Stimulated activated CD8-positive, alpha-beta memory T cell treated with anti-CD3 and anti-CD28 coated beads, Interleukin-7, amount 100 ng/mL, for 24 hours (primary cell): ENCODE data around the gene ASXL2.
"Not testable (repeated sequence)": the region's sequence is repeated elsewhere in the genome, so short reads cannot be mapped to it uniquely, and the experiment has no call there.

Experiments
- DNase-seq: peaks from one replicate; pipeline ENCODE4 v3.0.0-alpha.2; 2020; ENCODE audit warnings: low read depth

The ASXL2 gene

DNA sequence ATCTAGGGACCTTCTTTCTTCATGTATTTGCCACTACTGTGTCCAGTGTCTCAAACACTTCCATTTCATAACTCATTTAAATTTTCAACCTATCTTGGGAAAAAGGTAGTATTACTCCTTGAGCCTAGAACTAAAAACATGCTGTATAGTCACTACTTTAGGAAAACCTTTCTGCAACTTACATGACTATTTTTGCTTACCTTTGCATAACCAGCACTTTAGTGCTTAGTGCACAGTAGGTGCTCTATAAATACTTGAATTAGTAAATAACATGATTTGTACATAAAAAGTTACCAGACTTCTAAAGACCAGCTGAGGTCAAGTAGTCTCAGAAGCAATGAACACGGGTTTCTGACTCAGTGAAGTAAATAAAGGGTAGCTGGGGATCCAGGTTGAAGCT is 142.5 kb downstream of the ASXL2 start:
- no peak for DNase-seq

DNA sequence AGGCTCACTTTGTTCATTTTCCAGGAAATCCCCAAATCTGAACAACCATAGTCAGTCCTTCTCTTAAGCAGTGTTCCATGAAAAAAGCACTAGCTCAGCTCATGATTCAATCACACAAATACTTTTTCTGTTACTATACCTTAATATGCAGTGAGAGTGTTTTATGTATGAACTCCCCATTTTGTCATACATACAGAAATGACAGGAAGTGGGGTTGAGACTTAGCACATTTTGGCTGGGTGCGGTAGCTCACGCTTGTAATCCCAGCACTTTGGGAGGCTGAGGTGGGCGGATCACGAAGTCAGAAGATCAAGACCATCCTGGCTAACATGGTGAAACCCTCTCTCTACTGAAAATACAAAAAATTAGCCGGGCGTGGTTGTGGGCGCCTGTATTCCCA is 149.7 kb downstream of the ASXL2 start:
- DNase-seq, result no peak

DNA sequence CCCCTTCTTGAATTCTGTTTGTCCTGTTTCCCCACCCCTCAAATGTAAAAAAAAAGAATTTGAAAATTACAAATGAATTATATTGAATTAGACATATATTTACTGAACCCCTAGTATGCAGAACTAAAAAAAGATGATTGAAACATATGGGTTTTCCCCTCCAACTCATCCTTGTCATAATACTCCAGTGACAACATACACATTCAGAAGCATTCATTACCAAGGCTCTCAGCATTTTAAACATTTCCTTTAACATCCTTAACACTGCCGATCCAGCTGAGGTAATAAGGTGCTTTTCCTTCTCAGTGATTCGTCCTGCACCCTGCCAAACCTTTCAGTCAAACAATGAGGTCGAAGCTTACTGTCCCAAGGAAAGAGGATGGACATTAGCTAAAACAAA is 151.8 kb downstream of the ASXL2 start:
- DNase-seq, result no peak

DNA sequence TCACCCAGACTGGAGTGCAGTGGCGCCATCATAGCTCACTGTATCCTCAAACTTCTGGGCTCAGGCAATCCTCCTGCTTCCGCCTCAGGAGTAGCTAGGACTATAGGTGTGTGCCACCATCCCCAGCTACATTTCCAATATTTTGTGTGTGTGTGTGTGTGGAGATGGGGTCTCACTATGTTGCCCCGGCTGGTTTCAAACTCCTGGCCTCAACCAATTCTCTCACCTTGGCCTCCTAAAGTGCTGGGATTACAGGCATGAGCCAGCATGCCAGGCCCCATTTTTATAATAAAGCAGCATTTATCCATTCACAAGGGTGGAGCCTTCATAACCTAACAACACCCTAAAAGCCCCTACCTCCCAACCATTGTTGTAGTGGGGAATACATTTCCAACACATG is 152.4 kb downstream of the ASXL2 start:
- no peak for DNase-seq

DNA sequence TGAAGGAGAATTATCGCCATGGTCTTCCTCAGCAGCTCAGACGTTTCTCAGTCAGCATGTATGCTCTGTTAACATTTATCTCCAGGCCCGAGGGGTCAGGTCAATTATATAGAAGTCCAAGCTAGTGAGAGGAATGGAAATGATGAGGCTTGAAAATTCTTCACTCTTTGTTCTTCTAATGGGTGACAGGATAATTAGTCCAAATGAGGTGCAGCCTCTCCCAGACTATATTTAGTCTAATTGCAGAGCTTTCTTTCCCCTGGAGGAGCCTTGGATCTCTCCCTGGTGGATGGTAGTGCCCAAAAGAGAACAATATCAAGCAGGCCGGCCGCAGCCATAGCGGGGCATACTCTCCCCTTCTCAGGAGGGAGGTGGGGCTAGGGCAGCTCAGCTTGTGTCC is 153.5 kb downstream of the ASXL2 start:
- DNase-seq, result no peak

DNA sequence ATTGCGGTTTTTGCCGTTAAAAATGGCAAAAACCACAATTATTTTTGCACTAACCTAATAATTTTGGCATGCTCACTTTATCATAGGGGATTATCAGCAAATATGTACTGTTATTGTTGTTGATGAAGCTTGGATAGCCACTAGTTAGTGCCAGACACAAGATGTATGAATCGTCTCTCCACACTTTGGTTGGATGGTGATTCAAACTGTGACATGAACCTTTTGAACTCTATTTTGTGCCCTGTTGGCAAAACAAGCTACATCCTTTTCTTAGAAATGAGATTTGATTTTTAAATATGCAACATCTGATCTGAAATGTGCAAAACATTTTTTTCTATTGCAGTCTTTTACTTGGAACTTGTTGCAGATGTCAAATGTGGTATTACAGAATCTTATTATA is 156.1 kb downstream of the ASXL2 start:
- no peak for DNase-seq

DNA sequence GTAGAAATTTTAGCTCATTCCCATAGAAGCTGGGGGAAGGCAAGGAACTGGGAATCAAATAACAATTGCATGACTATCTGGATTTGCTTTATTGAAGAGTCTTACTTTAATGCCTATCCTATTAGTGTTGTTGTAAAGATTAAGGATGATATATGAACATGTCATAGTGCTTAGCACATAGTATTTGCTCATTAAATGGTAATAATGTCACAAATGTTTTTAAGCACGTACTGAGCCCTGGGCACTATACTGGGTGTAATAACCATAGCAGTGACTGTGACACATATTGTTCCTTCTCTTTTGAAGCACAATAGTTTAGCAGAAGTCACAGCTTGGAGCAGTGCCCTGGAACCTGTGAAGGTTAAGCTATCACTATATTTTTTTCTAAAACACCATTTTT is 157.7 kb downstream of the ASXL2 start:
- no peak for DNase-seq

DNA sequence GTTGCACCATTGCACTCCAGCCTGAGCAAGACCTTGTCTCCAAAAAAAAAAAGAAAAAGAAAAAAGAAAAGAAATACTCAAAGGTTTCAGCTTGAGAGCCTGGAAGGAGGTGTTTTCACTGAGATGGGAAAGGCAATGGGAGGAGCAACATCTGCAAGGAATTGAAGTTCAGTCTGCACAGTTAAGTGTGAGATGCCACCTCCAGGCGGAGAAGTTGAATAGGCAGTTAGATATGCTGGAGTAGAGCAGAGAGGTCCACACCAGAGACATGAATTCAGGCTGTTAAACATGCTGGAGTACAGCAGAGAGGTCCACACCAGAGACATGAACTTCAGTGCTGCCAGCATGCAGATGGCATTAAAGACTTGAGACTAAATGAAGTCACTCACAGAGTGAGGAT is 163.5 kb downstream of the ASXL2 start:
- no peak for DNase-seq

DNA sequence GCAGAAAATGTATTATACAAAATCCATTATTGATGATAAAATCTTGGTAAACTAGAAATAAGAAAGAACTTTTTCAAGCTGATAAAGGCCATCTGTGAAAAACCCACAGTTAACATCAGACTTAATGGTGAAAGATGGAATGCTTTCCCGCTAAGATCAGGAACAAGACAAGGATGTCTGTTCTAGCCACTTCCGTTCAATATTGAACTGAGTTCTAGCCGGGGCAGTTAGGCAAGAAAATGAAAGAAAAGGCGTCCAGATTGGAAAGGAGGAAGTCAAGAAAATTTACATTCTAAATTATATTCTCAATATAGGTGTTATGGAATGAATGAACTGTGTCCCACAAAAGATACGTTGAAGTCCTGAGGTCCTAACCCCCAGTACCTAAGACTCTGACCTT is 165.8 kb downstream of the ASXL2 start:
- no peak for DNase-seq

DNA sequence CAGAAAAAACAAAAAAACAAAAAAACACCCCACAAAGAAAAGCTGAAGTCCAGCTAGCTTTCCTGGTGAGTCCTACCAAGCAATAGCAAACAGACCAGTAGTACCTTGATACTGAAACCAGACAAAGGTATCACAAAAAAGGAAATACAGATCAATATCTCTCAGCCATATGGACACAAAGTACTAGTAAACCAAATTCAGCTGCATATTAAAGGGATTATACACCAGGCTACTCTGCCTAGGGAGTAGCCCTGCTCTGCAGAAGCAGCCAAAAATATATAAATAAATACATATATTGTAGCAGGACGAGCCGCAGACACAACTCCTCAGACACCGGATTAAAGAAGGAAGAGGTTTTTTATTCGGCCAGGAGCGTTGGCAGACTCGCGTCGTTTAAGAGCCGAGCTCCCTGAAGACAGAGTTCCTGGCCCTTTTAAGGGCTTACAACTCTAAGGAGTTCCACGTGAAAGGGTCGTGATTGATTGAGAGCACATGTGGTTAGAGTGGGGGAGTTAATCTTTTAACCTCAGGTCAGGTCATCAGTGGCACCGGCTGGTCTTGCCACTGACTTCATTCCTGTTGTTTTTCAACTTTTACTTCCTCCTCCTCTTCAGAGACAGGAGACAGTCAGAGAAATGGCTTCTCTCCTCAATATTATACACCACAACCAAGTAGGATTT is 166.5 kb downstream of the ASXL2 start:
- DNase-seq, result no peak

DNA sequence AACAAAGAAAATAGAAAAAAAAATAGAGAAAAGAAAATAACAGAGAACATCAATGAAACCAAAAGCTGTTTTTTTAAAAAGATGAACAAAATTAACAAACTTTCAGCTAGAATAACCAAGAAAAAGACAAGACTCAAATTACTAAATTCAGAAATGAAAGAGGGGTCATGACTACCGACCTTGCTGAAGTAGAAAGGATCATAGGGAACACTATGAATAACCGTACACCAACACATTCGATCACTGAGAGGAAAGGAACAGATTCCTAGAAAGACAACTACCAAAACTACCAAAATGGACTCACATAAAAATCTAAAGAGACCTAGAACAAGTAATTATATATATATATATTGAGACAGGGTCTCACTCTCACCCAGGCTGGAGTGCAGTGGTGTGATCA is 167.5 kb downstream of the ASXL2 start:
- DNase-seq, result no peak

DNA sequence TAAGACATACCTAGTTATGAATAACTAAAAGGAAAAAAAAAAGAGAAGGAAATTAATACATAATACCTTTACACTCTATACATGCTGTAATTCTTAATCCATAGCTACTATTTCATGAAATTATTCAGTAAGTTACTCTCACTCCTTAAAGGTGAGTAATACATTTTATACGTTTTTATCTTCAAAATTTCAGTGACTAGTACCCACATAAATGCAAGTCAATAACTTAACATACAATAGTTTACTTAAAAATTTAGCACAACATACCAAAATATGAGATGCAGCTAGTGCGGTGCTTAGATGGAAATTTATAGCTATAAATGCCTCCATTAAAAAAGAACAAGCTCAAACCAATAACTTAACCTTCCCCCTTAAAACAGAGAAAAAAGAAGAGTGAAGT is 168.9 kb downstream of the ASXL2 start:
- DNase-seq, result no peak

DNA sequence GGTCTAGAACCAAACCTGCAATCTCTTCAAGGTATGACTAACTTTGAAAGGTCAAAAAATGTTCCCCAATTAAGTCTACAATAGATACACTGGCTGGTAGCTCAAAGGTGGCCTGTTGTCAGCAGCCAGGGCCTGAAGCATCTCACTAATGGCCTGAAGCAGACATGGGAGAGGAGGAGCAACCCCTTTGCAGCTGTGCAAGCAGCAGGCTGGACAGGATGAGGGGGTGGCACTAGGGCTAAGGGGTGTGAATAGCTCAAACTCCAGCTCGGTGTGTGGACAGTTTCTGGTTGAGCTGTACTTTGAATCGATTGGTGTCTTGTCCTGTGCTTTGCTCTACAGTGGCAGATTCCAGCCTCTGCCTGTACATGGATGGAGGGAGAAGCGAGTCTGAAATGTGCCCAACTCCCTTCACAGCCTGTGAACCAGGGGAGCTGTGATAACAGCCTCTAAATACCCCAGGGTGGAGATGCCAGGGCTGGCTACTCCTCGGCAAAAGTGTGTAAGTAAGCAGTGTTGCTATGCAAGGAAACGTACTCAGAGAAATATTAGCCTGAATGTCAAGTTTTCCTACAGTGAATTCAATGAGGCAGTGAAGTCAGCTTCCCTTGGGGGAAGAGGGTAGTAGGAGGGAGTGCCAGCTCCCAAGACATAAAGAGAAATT is 170.2 kb downstream of the ASXL2 start:
- no peak for DNase-seq

DNA sequence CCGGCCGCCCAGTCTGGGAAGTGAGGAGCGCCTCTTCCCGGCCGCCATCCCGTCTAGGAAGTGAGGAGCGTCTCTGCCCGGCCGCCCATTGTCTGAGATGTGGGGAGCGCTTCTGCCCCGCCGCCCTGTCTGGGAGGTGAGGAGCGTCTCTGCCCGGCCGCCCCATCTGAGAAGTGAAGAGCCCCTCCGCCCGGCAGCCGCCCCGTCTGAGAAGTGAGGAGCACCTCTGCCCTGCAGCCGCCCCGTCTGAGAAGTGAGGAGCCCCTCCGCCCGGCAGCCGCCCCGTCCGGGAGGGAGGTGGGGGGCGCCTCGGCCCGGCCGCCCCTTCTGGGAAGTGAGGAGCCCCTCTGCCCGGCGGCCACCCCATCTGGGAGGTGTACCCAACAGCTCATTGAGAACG is 172.7 kb downstream of the ASXL2 start:
- not testable (repeated sequence) for DNase-seq

DNA sequence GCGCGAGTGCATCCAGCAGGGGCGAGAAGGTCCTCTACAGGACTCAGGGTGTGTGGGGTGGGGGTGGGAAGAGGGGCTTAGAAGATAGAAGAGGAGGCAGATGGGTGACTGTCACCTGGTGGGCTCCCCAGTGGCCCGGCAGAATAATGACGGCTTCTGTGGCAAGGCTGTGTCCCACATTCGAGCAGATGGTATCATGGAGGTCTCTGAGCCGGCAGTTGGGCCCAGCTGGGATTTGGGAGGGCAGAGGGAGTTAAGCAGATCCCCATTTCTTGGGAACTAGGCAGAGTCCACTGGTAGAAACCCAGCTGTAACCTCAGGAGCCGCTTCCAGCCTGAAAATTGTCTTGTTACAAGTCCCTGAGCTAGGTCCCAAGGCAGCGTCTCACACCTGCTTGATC is 176.5 kb downstream of the ASXL2 start:
- no peak for DNase-seq

DNA sequence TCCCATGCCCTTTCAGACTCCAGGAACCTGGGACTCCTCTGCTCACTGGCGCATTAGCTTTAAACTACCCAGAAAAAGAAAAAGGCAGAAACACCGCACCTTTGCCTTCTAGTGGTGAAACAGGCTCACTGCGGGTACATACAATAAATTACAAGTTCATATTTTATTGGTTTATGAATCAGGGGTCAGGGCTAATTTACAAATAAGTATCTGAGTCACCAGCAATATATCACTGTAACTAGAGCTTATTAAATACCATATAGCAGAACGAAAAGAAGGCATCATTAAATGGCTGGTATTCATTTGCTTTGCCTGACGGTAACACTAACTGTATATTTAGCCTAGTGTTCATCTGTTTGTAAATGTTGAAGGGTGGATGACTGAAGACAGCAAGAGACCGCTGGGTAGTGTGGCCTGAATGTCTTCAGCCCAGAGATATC is 178.0 kb downstream of the ASXL2 start:
- no peak for DNase-seq

DNA sequence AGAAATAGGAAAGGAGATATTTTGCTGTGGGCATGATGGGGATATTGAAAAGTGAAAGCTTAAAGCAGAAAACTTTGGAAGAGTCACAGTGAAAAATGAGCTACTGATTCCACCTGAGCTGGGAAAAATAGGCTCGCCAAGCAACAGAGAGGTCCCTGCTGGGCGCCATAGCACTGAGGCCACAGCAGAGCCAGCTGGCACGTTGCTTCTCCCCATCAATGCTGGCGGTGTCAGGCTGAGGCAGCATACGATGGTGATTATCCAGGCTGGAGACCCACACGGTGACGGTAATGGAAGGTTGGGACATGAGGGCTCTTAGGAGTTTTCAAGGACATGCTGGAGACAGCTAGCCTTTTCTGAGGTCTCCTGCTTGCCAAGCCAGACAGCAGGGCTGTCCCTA is 179.1 kb downstream of the ASXL2 start:
- DNase-seq, result no peak

DNA sequence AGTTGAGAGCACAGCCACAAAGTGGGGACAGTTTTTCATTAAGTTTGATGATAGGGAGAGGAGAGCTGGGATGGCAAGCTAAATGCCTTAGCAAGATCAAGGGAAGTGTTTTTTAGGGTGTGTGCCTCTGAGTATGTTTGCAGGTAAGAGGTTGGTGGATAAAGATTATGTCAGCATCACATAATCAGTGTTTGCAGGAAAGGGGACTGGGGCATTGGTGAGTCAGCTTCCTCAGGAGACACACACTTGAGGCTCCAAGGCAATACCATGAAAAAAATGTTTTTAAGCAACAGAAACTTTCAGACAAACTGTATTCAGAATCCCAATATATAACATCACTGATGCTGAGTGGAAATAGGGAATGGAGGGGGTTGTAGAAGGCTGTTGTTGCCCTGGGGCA is 179.5 kb downstream of the ASXL2 start:
- no peak for DNase-seq

DNA sequence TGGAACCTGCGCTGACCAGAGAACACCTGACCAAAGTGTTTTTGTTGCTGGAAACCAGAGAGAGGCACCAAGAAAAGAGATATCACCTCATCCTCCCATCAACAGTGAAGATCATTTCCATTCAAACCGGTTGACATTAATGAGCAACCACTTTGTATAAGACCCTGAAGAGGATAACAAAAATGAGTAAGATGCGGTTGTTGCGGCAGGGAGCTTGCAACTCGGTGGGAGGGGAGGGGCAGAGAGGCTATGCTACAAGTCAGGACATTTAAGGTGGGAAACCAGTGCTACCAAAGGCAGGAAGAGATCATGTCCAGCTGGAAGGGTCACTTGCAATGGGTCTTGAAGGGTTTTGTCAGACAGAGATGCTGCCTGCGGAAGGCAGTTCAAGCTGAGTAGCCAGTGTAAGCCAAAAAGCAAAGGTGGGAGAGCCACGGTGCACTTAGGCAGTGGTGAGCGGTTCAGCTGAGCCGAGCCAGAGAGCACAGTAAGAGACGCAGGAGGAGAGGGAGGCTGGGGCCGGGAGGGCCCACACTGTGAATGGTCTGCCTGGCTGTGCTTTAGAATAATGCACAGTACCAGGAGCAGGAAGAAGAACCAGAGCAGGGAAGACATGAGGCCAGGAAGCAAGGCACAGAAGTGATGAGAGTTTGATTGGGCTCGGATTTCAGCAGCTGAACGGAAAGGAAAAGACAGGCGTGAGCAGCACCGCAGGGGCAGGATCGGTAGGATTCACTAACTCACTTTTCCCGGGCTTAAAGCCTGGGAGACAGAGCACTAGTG is 180.5 kb downstream of the ASXL2 start:
- DNase-seq, result no peak

DNA sequence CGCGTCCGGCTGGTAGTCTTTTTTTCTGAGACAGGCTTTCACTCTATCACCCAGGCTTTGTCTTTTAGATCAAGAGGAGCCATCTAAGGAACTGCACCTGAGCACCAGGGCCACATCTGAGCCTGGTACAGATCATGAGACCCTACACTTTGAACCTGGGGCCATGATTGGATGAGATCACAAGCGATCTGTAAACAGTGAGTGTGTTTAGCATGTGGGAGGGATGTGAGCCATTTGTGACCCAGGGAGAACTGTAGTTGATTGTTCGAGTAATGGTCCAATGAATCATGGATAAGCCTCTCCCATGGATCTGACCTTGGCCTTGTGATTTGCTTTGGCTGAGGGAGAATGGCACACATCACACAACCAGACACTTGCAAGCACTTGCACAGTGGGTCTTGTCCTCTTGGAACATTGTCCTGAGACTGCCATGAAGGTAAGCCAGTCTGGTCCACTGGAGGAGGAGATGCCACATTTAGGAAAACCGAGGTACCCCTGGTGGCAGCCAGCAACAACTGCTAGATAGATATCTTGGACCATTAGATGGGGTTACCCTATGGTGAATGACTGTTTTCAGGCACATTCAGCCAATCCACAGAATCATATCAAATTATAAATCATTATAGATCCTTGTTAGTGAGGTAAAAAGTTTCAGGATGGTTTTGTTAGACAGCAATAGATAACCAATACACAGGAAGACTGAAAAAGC is 185.4 kb downstream of the ASXL2 start:
- no peak for DNase-seq

DNA sequence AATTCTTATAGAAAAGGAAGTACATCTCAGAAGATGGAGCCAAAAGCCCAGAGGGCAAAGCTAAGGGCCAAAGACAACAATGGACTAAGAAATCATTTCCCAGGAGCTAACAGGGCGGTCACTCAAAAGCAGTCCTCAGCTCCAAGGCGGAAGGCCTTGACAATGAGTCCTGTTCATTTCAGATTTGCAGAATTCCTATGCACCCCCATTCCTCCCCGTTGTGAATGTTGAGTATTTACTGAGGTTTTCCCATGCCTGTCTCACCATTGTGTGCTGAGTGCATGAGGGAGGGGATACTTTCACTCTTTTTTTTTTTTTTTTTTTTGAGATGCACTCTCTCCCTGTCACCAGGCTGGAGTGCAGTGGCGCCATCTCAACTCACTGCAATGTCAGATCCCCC is 186.1 kb downstream of the ASXL2 start:
- no peak for DNase-seq

DNA sequence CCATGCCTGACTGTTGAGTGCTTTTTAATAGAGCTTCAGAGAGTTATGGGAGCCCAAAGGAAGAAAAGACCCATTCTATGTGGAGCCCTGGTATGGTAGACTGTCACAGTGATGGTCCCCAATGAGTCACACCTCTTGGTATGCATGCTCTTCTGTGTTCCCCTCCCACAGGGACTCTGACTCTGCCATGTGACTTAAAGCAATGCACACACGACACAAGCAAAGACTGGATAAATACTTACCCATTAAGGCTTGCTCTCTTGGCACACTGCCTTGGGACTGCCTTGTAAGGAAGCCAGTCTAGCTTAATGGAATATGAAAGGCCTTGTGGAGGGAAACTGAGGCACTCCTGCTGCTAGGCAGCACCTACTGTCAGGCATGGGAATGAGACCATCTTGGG is 188.2 kb downstream of the ASXL2 start:
- DNase-seq, result no peak

DNA sequence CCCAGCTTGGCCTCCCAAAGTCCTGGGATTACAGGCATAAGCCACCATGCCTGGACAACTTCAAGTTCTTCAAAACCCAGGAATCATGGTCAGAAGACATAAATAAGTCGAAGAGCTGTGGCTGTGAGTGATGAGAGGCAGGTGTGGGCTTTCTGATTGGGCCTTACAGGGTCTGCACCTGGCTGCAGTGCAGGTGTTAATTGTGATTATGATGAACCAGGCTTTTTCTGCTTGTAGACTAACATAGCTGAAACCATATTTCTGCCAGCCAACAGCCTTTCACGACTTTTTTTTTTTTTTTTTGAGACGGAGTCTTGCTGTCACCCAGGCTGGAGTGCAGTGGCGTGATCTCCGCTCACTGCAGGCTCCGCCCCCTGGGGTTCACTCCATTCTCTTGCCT is 190.1 kb downstream of the ASXL2 start:
- DNase-seq, result no peak
